HepG2 (cell line): ENCODE measurements around the gene CELF5.

Source experiments
- BHLHE40 ChIP-seq: IDR thresholded peaks from 2 replicates; pipeline ENCODE4 v1.6.1; 2011; ENCODE audit warnings: low read length, improper control_type of control experiment
- CTCF ChIP-seq: sonication (generic); formaldehyde crosslinking; IDR thresholded peaks from 2 replicates; pipeline ENCODE4 v1.5.0; 2020; ENCODE audit warnings: mild to moderate bottlenecking, missing genetic modification reagents, moderate library complexity
- ETS1 ChIP-seq: sonication (generic); formaldehyde crosslinking; IDR thresholded peaks from 2 replicates; pipeline ENCODE4 v1.4.0; 2020; ENCODE audit warnings: missing genetic modification reagents
- FUBP1 ChIP-seq: sonication (generic); formaldehyde crosslinking; IDR thresholded peaks from 2 replicates; pipeline ENCODE4 v1.5.1; 2020; ENCODE audit warnings: missing genetic modification reagents, mild to moderate bottlenecking, borderline replicate concordance
- KDM1A ChIP-seq: IDR thresholded peaks from 2 replicates; pipeline ENCODE4 v1.6.1; 2016; ENCODE audit warnings: missing compliant biosample characterization
- KDM4B ChIP-seq: sonication (generic); formaldehyde crosslinking; IDR thresholded peaks from 2 replicates; pipeline ENCODE4 v1.4.0; 2020; ENCODE audit warnings: missing genetic modification reagents
- MEIS1 ChIP-seq: sonication (generic); formaldehyde crosslinking; IDR thresholded peaks from 2 replicates; pipeline ENCODE4 v1.9.0; 2021; ENCODE audit warnings: mild to moderate bottlenecking, missing genetic modification reagents, moderate library complexity, borderline replicate concordance
- MLX ChIP-seq: IDR thresholded peaks from 2 replicates; pipeline ENCODE4 v1.6.1; 2016
- TP53 ChIP-seq: sonication (generic); formaldehyde crosslinking; conservative IDR thresholded peaks from 2 replicates; pipeline ENCODE4 v1.4.0; 2020; ENCODE audit warnings: missing genetic modification reagents
- ZBTB26 ChIP-seq: IDR thresholded peaks from 2 replicates; pipeline ENCODE4 v1.6.1; 2016; ENCODE audit warnings: missing compliant biosample characterization, missing genetic modification reagents, borderline replicate concordance
- ZNF556 ChIP-seq: sonication (generic); formaldehyde crosslinking; IDR thresholded peaks from 2 replicates; pipeline ENCODE4 v1.4.0; 2020; ENCODE audit warnings: mild to moderate bottlenecking, missing genetic modification reagents, borderline replicate concordance

- TF ChIP-seq KDM4B (CRISPR knock-in tag) (no peak), TP53 (CRISPR knock-in tag) (no peak), ZBTB26 (CRISPR knock-in tag) (no peak), MEIS1 (CRISPR knock-in tag) (no peak), CTCF (CRISPR knock-in tag) (no peak), FUBP1 (CRISPR knock-in tag) (no peak), ETS1 (CRISPR knock-in tag) (no peak), ZNF556 (CRISPR knock-in tag) (no peak), BHLHE40 (no peak), MLX (CRISPR knock-in tag) (no peak), KDM1A (CRISPR knock-in tag) (no peak)
Measured at GRCh38 chr19:3222709-3223108, 1.8 kb upstream of the CELF5 start.
